Measurements from ENCODE around the gene OAF. TPM values are rescaled to one million over a fixed set of nuclear protein-coding genes. Genes with fewer than 3 reads are reported as not detected.
"Not testable (repeated sequence)": the region's sequence is repeated elsewhere in the genome, so short reads cannot be mapped to it uniquely, and the experiment has no call there.

OAF gene
- total RNA-seq, 1 donor from 2014 or later = 56.7 TPM

DNA sequence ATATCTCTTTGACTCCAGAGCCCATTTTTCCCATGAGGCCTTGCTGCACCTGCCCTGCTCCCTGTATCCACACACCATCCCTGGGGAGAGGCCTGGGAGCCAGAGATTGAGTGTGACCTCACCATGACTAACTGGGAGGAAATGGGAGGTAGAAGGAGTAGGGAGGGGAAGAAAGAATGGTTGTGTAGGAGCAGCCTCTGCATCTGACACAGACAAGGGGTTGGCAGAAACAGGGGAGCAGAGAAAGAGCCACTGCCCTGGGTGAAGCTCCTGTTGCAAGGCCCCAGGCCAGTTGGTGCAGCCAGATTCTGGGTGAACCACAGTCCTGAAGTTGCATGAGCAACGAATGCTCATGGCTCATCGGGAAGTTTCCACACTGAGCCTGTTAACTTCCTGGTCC is 61.5 kb downstream of the OAF start:
- TF ChIP-seq POLR2AphosphoS5 (IDR thresholded peaks at IDR 0.05; ENCODE audit: insufficient read depth in 1 of 2, low read depth in 1 of 2) (no peak), POLR2A (IDR thresholded peaks at IDR 0.05) (no peak), CTCF (IDR thresholded peaks at IDR 0.05) (no peak)
- H3K9me3 ChIP-seq = no peaks in the 10 kb centered on the region
- no peaks in the 10 kb centered on the region for H3K27me3 ChIP-seq
- H3K36me3 ChIP-seq = no peaks in the 10 kb centered on the region
- intact Hi-C loops (cut with DNase I) = no loop called here
- peak overlapping the region; percentile 66 for H3K27ac ChIP-seq
- DNase-seq (ENCODE audit: extremely low spot score in 2 of 2) = no peak
- H3K4me3 ChIP-seq = no peak overlapping the region
- H3K4me1 ChIP-seq = peaks cover 9% of the 10 kb centered on the region

DNA sequence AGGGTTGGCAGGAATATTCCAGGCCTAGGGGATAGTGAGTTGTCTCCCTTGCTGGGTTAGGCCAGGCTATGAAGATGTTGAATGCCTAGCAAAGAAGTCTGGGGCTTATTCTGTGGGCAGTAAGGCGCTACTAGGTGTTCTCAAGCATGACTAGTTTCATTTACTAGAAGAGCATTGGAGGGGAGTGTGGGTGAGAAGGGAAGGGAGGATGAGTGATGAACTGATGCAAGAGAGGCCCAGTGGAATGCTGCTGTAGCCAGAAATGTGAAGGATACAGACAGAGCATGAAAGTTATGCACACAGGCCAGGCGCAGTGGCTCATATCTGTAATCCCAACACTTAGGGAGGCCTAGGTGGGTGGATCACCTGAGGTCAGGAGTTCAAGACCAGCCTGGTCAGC is 62.6 kb downstream of the OAF start:
- TF ChIP-seq CTCF (IDR thresholded peaks at IDR 0.05) (no peak), POLR2AphosphoS5 (IDR thresholded peaks at IDR 0.05; ENCODE audit: insufficient read depth in 1 of 2, low read depth in 1 of 2) (no peak), POLR2A (IDR thresholded peaks at IDR 0.05) (no peak)
- Histone ChIP-seq H3K27ac (no peak overlapping the region), H3K27me3 (no peaks in the 10 kb centered on the region), H3K4me1 (peaks cover 9% of the 10 kb centered on the region), H3K4me3 (no peak overlapping the region), H3K36me3 (no peaks in the 10 kb centered on the region), H3K9me3 (no peaks in the 10 kb centered on the region)
- DNase-seq (ENCODE audit: extremely low spot score in 2 of 2) = no peak
- intact Hi-C loops (cut with DNase I) = no loop called here

GRCh38 chr11:120273956-120274355 is 63.1 kb downstream of the OAF start:
- H3K4me1 ChIP-seq; H3K27me3 ChIP-seq; intact Hi-C loops (cut with DNase I); H3K4me3 ChIP-seq; H3K36me3 ChIP-seq; H3K9me3 ChIP-seq; DNase-seq (ENCODE audit: extremely low spot score in 2 of 2); H3K27ac ChIP-seq: not testable (repeated sequence)

DNA sequence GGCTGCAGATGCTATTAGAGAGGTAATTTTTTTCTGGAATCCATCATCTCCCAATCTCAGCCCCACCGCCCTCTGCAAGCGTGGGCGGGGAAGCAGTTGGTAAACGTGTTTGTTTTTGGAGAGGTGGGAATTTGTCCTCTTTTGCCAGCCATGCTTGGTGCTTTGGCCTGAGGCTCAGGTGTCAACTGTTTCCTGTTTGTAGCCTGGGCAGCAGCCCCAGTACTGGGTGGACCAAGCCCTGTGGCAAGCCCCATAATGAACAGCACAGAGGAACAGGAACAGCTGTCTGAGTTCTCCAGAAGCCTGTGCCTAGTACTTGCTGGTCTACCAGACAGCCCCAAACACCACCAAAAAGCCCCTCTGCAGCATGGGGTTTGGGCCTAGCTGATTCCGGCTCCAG is 68.7 kb downstream of the OAF start:
- no peaks in the 10 kb centered on the region for H3K36me3 ChIP-seq
- H3K27me3 ChIP-seq = no peaks in the 10 kb centered on the region
- H3K27ac ChIP-seq = no peak overlapping the region
- no peak overlapping the region for H3K4me3 ChIP-seq
- TF ChIP-seq POLR2AphosphoS5 (IDR thresholded peaks at IDR 0.05; ENCODE audit: insufficient read depth in 1 of 2, low read depth in 1 of 2) = no peak
- TF ChIP-seq POLR2A (IDR thresholded peaks at IDR 0.05) = no peak
- no peak for TF ChIP-seq CTCF (IDR thresholded peaks at IDR 0.05)
- peaks cover 14% of the 10 kb centered on the region for H3K4me1 ChIP-seq
- no peaks in the 10 kb centered on the region for H3K9me3 ChIP-seq
- intact Hi-C loops (cut with DNase I) = no loop called here
- no peak for DNase-seq (ENCODE audit: extremely low spot score in 2 of 2)

Other genes with a start within 250 kb of the OAF start
- 729 TPM for gene TRIM29, start 72.9 kb upstream of the OAF start, total RNA-seq
- 2.7 TPM for gene POU2F3, start 29.1 kb downstream of the OAF start, total RNA-seq
- gene TLCD5, start 114.3 kb downstream of the OAF start, total RNA-seq = 3.7 TPM
- 106 TPM for gene ARHGEF12, start 125.4 kb downstream of the OAF start, total RNA-seq